SK-N-SH (cell line): ENCODE data around the gene ZBTB37. TPM values are rescaled to one million over a fixed set of nuclear protein-coding genes. Genes with fewer than 3 reads are reported as not detected.

Source experiments
- CTCF ChIA-PET: fragments of 300-600, 350-600 bp; formaldehyde crosslinking; extraction: SDS; loops from one replicate; lab custom pipeline; 2021; lab: Yijun Ruan, JAX
- POLR2A ChIA-PET: fragments of 350-600 bp; sonication (Branson Sonifier 250); formaldehyde crosslinking; extraction: SDS; loops from one replicate; lab custom pipeline; 2020; ENCODE audit warnings: antibody characterized with exemption, inconsistent platforms; lab: Yijun Ruan, JAX
- DNase-seq: peaks from one replicate; pipeline ENCODE4 v3.0.0; 2012
- H2AFZ ChIP-seq: fragments of 200-600 bp; sonication (generic); 2 replicates; pipeline ENCODE4 v1.8.1; 2016; ENCODE audit warnings: antibody characterized with exemption, mild to moderate bottlenecking, low read depth
- H3F3A ChIP-seq: fragments of 200-600 bp; sonication (generic); replicated peaks from 2 replicates; pipeline ENCODE3; 2016; ENCODE audit warnings: antibody characterized with exemption, mild to moderate bottlenecking; ENCODE audit not compliant: insufficient read depth
- H3K27ac ChIP-seq, 2 experiments: fragments of 200-500 bp in 1 of 2; fragments of 200-600 bp in 1 of 2; sonication (Bioruptor generic) in 1 of 2; sonication (generic), shearing (Covaris generic) in 1 of 2; 2 replicates each; pipeline versions ENCODE4 v1.5.1 to v1.6.1; 2014 to 2016; ENCODE audit warnings: low read depth in 2 of 2, inconsistent platforms in 1 of 2, low read length in 1 of 2, mild to moderate bottlenecking in 1 of 2, mixed read lengths in 1 of 2
- H3K27me3 ChIP-seq: fragments of 200-600 bp; sonication (generic), shearing (Covaris generic); 2 replicates; pipeline ENCODE4 v1.6.1; 2016; ENCODE audit warnings: mixed run types; ENCODE audit not compliant: insufficient read depth
- H3K36me3 ChIP-seq, 2 experiments: fragments of 200-500 bp in 1 of 2; fragments of 200-600 bp in 1 of 2; sonication (Bioruptor generic) in 1 of 2; sonication (generic) in 1 of 2; replicated peaks in 1 of 2; 2 replicates each; pipeline versions ENCODE3 to v1.5.1; 2014 to 2016; ENCODE audit warnings: low read length in 1 of 2, mild to moderate bottlenecking in 1 of 2; ENCODE audit not compliant: insufficient read depth in 2 of 2, control insufficient read depth in 1 of 2
- H3K4me1 ChIP-seq, 2 experiments: fragments of 200-500 bp in 1 of 2; fragments of 200-600 bp in 1 of 2; sonication (Bioruptor generic) in 1 of 2; sonication (generic), shearing (Covaris generic) in 1 of 2; 2 replicates each; pipeline versions ENCODE4 v1.5.1 to v1.6.1; 2014 to 2016; ENCODE audit warnings: low read depth in 1 of 2, low read length in 1 of 2, mixed run types in 1 of 2; ENCODE audit not compliant: insufficient read depth in 2 of 2, control insufficient read depth in 1 of 2
- H3K4me2 ChIP-seq: fragments of 200-600 bp; sonication (generic), shearing (Covaris generic); 2 replicates; pipeline ENCODE4 v1.6.1; 2017; ENCODE audit warnings: mixed run types
- H3K4me3 ChIP-seq, 2 experiments: fragments of 200-500 bp in 1 of 2; fragments of 200-600 bp in 1 of 2; sonication (Bioruptor generic) in 1 of 2; sonication (generic), shearing (Covaris generic) in 1 of 2; 2 replicates each; pipeline versions ENCODE4 v1.5.1 to v1.8.1; 2014 to 2016; ENCODE audit warnings: low read depth in 2 of 2, inconsistent platforms in 1 of 2, low read length in 1 of 2, mild to moderate bottlenecking in 1 of 2, mixed read lengths in 1 of 2, moderate library complexity in 1 of 2
- H3K79me2 ChIP-seq: fragments of 200-600 bp; sonication (generic); 2 replicates; pipeline ENCODE4 v1.8.1; 2017; ENCODE audit warnings: mild to moderate bottlenecking; ENCODE audit not compliant: insufficient read depth
- H3K9ac ChIP-seq: fragments of 200-600 bp; sonication (generic); 2 replicates; pipeline ENCODE4 v1.6.1; 2017; ENCODE audit warnings: mixed run types
- H3K9me2 ChIP-seq: fragments of 200-600 bp; sonication (generic); 2 replicates; pipeline ENCODE4 v1.6.1; 2017; ENCODE audit warnings: mixed run types
- H3K9me3 ChIP-seq: fragments of 200-600 bp; sonication (generic); 2 replicates; pipeline ENCODE4 v1.6.1; 2017; ENCODE audit warnings: mixed run types, mild to moderate bottlenecking, moderate library complexity
- H4K20me1 ChIP-seq: fragments of 200-600 bp; sonication (generic); 2 replicates; pipeline ENCODE4 v1.6.1; 2017; ENCODE audit warnings: mild to moderate bottlenecking, mixed run types; ENCODE audit not compliant: insufficient read depth
- FOXM1 ChIP-seq: IDR thresholded peaks from 2 replicates; pipeline ENCODE4 v1.4.0; 2012; ENCODE audit warnings: low read depth, mild to moderate bottlenecking
- JUND ChIP-seq: IDR thresholded peaks from 2 replicates; pipeline ENCODE4 v1.4.0; 2012
- RFX5 ChIP-seq: IDR thresholded peaks from 2 replicates; pipeline ENCODE4 v1.6.1; 2012; ENCODE audit warnings: mild to moderate bottlenecking, improper control_type of control experiment, low read length
- SIN3A ChIP-seq: IDR thresholded peaks from 2 replicates; pipeline ENCODE4 v1.6.1; 2012; ENCODE audit warnings: low read depth, mild to moderate bottlenecking, low read length, moderate library complexity, borderline replicate concordance
- TAF1 ChIP-seq: IDR thresholded peaks from 2 replicates; pipeline ENCODE4 v1.6.1; 2012; ENCODE audit warnings: low read depth, mild to moderate bottlenecking, low read length, moderate library complexity, borderline replicate concordance
- WGBS: methylation state at CpG from one replicate; pipeline ENCODE4 v1.1.6; 2017; ENCODE audit warnings: low lambda C conversion rate; 5-methylcytosine and 5-hydroxymethylcytosine counted together
- polyA plus RNA-seq, 3 experiments: library from polyadenylated mRNA; depleted of rRNA; stranded (reverse); fragments of >200 nt; gene quantifications; 2 replicates each; pipeline ENCODE4 v1.2.3, GENCODE V29; 2012
- TF ChIP-seq, protein P1 (sequence below): fragments of 200-600 bp; sonication (generic); IDR thresholded peaks from 2 replicates; pipeline ENCODE4 v1.6.1; 2017; ENCODE audit warnings: antibody characterized with exemption, mild to moderate bottlenecking, moderate library complexity
- TF ChIP-seq, protein P2 (sequence below): fragments of 150-350 bp; IDR thresholded peaks from 2 replicates; pipeline ENCODE4 v1.6.1; 2016; ENCODE audit warnings: mild to moderate bottlenecking, low read depth, low read length
- TF ChIP-seq, protein P3 (sequence below): IDR thresholded peaks from 2 replicates; pipeline ENCODE4; 2012

Gene ZBTB37
- polyA plus RNA-seq, 1 of the 3 experiments (the other 2 are of a cell fraction): 0.89 TPM

DNA sequence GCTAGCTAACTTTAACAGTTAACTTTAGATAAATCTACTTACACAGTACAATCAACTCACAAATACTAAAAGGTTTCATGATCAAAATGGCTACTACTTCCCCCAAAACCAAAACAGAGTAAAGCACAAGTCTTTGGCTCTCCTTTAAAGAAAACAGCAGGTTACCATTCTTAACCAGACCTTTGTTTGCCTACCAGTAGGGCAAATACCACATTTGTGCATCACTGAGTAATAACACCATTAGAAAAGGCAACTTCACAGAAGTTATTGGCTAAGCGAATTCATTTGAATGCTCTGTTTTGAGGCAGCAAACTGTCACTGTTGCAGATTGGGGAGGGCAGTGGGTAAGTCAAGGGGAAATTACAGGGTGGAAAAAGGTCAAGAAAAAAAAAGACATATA lies 66.3 kb downstream of the ZBTB37 start:
- Histone ChIP-seq H3K27ac (no peak overlapping the region), H3K9me3 (no peaks in the 10 kb centered on the region), H3K79me2 (no peaks in the 10 kb centered on the region), H2AFZ (no peak overlapping the region), H3K4me3 (no peak overlapping the region), H3F3A (peaks cover 14% of the 10 kb centered on the region), H3K4me2 (no peak overlapping the region), H3K36me3 (peaks cover 74 to 75% of the 10 kb centered on the region in 2 experiments), H3K9ac (no peak overlapping the region), H3K27me3 (no peaks in the 10 kb centered on the region), H3K4me1 (no peaks in the 10 kb centered on the region), H4K20me1 (no peaks in the 10 kb centered on the region), H3K9me2 (no peaks in the 10 kb centered on the region)
- TF ChIP-seq, protein P1, sequence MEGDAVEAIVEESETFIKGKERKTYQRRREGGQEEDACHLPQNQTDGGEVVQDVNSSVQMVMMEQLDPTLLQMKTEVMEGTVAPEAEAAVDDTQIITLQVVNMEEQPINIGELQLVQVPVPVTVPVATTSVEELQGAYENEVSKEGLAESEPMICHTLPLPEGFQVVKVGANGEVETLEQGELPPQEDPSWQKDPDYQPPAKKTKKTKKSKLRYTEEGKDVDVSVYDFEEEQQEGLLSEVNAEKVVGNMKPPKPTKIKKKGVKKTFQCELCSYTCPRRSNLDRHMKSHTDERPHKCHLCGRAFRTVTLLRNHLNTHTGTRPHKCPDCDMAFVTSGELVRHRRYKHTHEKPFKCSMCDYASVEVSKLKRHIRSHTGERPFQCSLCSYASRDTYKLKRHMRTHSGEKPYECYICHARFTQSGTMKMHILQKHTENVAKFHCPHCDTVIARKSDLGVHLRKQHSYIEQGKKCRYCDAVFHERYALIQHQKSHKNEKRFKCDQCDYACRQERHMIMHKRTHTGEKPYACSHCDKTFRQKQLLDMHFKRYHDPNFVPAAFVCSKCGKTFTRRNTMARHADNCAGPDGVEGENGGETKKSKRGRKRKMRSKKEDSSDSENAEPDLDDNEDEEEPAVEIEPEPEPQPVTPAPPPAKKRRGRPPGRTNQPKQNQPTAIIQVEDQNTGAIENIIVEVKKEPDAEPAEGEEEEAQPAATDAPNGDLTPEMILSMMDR: no peak
- no peak for TF ChIP-seq RFX5
- ChIA-PET CTCF (interaction anchor here (1.1 kb wide), 1 partner anchor 57 kb away, joined by 3 read pairs; no protein-coding TSS in a partner anchor), POLR2A (no interaction called here)
- 96% methylated on average over 1 of the region's 1 CpG for WGBS
- DNase-seq: no peak

DNA sequence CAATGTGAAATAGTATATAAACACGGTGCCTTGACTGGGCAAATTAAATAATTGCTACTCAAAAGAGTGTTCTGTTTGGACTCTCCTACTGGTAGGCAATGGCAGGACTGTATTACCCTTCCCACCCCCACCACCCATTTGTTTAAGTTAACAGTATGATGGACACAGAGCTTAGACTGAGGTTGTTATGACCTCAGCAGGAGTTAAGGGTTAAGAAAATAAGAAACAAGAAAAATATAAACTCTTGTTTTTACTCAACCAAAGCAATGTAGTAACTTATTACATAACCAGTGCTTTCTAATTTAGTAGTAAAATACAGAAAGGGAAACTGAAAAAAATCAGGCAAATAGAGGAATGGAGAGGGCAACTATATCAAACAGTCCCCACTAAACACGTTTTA lies 68.9 kb downstream of the ZBTB37 start:
- Histone ChIP-seq H3K9me3 (no peaks in the 10 kb centered on the region), H3K9ac (no peak overlapping the region), H3K36me3 (peaks cover 80 to 81% of the 10 kb centered on the region in 2 experiments), H3K4me2 (no peak overlapping the region), H3K4me3 (no peak overlapping the region), H3K79me2 (no peaks in the 10 kb centered on the region), H3K9me2 (no peaks in the 10 kb centered on the region), H3F3A (peaks cover 14% of the 10 kb centered on the region), H3K4me1 (no peaks in the 10 kb centered on the region), H3K27ac (no peak overlapping the region), H4K20me1 (no peaks in the 10 kb centered on the region)
- POLR2A ChIA-PET: no interaction called here
- 89% methylated on average over 2 of the region's 2 CpGs for WGBS
- TF ChIP-seq, protein P2, sequence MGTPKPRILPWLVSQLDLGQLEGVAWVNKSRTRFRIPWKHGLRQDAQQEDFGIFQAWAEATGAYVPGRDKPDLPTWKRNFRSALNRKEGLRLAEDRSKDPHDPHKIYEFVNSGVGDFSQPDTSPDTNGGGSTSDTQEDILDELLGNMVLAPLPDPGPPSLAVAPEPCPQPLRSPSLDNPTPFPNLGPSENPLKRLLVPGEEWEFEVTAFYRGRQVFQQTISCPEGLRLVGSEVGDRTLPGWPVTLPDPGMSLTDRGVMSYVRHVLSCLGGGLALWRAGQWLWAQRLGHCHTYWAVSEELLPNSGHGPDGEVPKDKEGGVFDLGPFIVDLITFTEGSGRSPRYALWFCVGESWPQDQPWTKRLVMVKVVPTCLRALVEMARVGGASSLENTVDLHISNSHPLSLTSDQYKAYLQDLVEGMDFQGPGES: no peak
- TF ChIP-seq TAF1 (no peak), JUND (no peak)
- TF ChIP-seq, protein P3, sequence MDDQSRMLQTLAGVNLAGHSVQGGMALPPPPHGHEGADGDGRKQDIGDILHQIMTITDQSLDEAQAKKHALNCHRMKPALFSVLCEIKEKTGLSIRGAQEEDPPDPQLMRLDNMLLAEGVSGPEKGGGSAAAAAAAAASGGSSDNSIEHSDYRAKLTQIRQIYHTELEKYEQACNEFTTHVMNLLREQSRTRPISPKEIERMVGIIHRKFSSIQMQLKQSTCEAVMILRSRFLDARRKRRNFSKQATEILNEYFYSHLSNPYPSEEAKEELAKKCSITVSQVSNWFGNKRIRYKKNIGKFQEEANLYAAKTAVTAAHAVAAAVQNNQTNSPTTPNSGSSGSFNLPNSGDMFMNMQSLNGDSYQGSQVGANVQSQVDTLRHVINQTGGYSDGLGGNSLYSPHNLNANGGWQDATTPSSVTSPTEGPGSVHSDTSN: no peak
- TF ChIP-seq, all 33 proteins: peak for 0
- Histone ChIP-seq H3K27me3 (no peaks in the 10 kb centered on the region), H2AFZ (no peak overlapping the region)
- no peak for DNase-seq
- CTCF ChIA-PET: no interaction called here

DNA sequence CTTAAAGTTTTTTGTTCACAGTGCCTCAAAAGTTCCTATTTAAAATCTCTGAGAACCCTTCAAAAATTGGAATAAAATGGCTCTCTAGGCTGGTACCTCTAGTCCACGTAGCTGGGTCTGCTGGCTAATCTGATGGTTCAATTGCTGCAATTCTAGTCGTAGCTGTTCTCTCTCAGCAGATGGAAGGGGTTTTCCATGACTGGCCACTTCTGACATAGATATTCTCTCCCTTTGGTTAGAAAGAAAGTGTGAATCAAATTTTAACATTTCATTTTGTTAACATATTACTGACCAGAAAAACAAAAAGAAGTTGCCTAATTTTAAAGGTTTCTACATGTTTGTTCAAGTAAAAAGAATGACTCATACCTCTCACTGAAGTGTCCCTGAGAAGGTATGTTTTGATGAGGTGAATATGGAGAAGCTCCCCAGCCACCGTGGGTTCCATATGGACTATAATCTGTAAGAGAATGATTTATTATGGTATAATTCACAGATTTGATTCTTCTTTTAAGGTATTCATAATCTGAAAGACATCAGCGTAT lies 78.3 kb downstream of the ZBTB37 start:
- H3K27ac ChIP-seq: no peak overlapping the region
- H3K27me3 ChIP-seq: no peaks in the 10 kb centered on the region
- H3K9me2 ChIP-seq: no peaks in the 10 kb centered on the region
- no peaks in the 10 kb centered on the region for H3K79me2 ChIP-seq
- H3K4me1 ChIP-seq: no peaks in the 10 kb centered on the region
- peaks cover 2% of the 10 kb centered on the region for H3F3A ChIP-seq
- POLR2A ChIA-PET: no interaction called here
- no peaks in the 10 kb centered on the region for H3K9me3 ChIP-seq
- no peak overlapping the region for H2AFZ ChIP-seq
- no peak overlapping the region for H3K4me3 ChIP-seq
- TF ChIP-seq FOXM1 (no peak), RFX5 (no peak), SIN3A (no peak)
- TF ChIP-seq, protein P1: no peak
- CTCF ChIA-PET: interaction anchor here (0.7 kb wide), 1 partner anchor 93 kb away, joined by 3 read pairs; no protein-coding TSS in a partner anchor
- 95% methylated on average over 4 of the region's 4 CpGs for whole genome bisulfite sequencing
- no peak for DNase-seq
- no peak overlapping the region for H3K9ac ChIP-seq
- no peaks in the 10 kb centered on the region for H4K20me1 ChIP-seq
- peaks cover 40 to 78% of the 10 kb centered on the region in 2 experiments for H3K36me3 ChIP-seq
- H3K4me2 ChIP-seq: no peak overlapping the region
